Measurements from ENCODE around the gene AQP2.

The AQP2 gene

DNA sequence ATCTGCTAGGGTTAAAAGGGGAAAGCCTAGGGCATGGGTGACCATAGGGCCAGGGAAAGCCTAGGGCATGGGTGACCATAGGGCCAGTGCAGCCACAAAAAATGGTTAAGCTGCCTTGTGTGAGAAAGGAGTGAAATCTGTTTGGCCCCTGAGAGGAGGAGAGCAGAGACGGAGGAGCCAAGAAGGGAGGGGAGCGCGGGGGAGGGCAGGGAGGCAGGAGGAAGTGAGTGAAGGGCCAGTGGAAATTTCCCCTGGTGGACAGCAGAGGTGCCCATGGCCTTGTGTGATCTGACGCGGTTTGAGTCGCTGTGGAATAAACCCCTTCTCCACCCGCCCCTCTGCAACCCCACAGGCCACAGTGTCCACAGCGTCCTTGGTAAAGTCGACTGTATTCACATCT, 21.6 kb downstream of the AQP2 start:
- no peak for DNase-seq (ENCODE audit: low read depth)
- in situ Hi-C loops (cut with HindIII; ENCODE audit: low sequenced_read_pairs) = no loop called here
- no peak for TF ChIP-seq CTCF (IDR thresholded peaks at IDR 0.05; ENCODE audit: low read depth, low read length, missing control alignments)
- no peak overlapping the region for H3K4me3 ChIP-seq (ENCODE audit: low read depth, low read length)

DNA sequence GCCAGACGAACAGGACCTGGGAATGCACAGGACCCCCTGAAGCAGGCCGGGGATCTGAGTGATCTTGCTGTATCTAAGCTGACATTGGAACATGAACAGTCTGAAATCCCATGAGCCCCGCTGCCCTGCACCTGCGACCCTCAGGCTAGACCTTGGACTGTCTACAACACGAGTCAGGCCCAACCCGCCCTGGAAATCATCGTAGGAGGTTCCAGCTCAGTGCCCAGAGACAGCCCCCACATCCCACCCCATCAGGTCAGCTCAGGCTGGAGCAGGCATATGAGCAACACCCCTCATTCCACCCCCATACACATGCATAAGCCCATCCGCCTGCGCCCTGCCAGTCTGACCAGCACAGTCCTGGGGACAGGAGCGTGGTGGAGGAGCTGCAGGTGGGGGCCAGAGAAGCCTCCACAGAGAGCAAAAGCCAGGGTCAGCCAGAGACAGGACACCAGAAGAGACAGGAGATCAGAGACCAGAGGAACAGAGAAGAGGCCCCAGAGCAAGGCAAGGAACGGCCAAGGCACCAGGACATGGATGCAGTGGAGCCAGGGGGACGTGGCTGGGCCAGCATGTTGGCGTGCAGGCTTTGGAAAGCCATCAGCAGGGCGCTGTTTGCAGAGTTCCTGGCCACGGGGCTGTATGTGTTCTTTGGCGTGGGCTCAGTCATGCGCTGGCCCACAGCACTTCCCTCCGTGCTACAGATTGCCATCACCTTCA, 22.3 kb downstream of the AQP2 start, which contains the start of gene AQP6:
AQP6 (plus strand) TSS at position 307 of the 720 bp plus-strand sequence; CDS start at position 534, 227 bp downstream.
- TF ChIP-seq CTCF (IDR thresholded peaks at IDR 0.05; ENCODE audit: low read depth, low read length, missing control alignments) = no peak
- in situ Hi-C loops (cut with HindIII; ENCODE audit: low sequenced_read_pairs) = no loop called here
- no peak within 1 kb of the TSS for H3K4me3 ChIP-seq (ENCODE audit: low read depth, low read length)
- DNase-seq (ENCODE audit: low read depth) = no peak

GRCh38 chr12:49973361-49973830, 22.9 kb downstream of the AQP2 start:
- in situ Hi-C loops (cut with HindIII; ENCODE audit: low sequenced_read_pairs) = no loop called here
- TF ChIP-seq CTCF (IDR thresholded peaks at IDR 0.05; ENCODE audit: low read depth, low read length, missing control alignments) = no peak
- H3K4me3 ChIP-seq (ENCODE audit: low read depth, low read length) = no peak overlapping the region
- no peak for DNase-seq (ENCODE audit: low read depth)

DNA sequence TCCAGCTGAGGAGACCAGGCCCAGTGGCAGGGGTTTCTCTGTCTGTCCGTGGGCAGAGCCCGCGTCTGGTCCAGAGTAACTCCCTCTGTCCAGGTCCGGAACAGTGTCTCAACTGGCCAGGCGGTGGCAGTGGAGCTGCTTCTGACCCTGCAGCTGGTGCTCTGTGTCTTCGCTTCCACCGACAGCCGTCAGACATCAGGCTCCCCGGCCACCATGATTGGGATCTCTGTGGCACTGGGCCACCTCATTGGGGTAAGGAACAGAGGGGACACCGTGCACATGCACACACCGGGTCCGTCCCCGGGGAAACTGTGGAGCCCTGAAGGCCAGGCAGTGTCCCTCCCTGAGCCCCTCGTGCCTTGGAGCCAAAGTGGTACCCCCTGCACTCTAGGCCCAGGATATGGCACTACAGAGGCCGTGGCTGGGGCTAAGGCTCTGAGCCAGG, 23.7 kb downstream of the AQP2 start:
- TF ChIP-seq CTCF (IDR thresholded peaks at IDR 0.05; ENCODE audit: low read depth, low read length, missing control alignments) = peak; percentile 75
- in situ Hi-C loops (cut with HindIII; ENCODE audit: low sequenced_read_pairs) = no loop called here
- peak; percentile 34 for DNase-seq (ENCODE audit: low read depth)
- H3K4me3 ChIP-seq (ENCODE audit: low read depth, low read length) = no peak overlapping the region

GRCh38 chr12:49974677-49975317, 24.3 kb downstream of the AQP2 start:
- in situ Hi-C loops (cut with HindIII; ENCODE audit: low sequenced_read_pairs) = no loop called here
- no peak overlapping the region for H3K4me3 ChIP-seq (ENCODE audit: low read depth, low read length)
- TF ChIP-seq CTCF (IDR thresholded peaks at IDR 0.05; ENCODE audit: low read depth, low read length, missing control alignments) = no peak

GRCh38 chr12:49975318-49975761, 24.8 kb downstream of the AQP2 start:
- H3K4me3 ChIP-seq (ENCODE audit: low read depth, low read length) = no peak overlapping the region
- no peak for TF ChIP-seq CTCF (IDR thresholded peaks at IDR 0.05; ENCODE audit: low read depth, low read length, missing control alignments)
- in situ Hi-C loops (cut with HindIII; ENCODE audit: low sequenced_read_pairs) = no loop called here
- no peak for DNase-seq (ENCODE audit: low read depth)

More at GRCh38 chr12:49974677-49975317, 24.3 kb downstream of the AQP2 start:
- no peak for DNase-seq (ENCODE audit: low read depth)

All from astrocyte of the cerebellum (primary cell).